K562 (cell line): ENCODE measurements around the gene MTPN. TPM values are rescaled to one million over a fixed set of nuclear protein-coding genes. Genes with fewer than 3 reads are reported as not detected.

Experiments used
- C11orf30 ChIP-seq: fragments of 450-650 bp; IDR thresholded peaks from 2 replicates; pipeline ENCODE4 v1.6.1; 2016; ENCODE audit warnings: low read depth, mild to moderate bottlenecking
- KDM5B ChIP-seq: fragments of 200-600 bp; sonication (generic); IDR thresholded peaks from 2 replicates; pipeline ENCODE4 v1.6.1; 2012; ENCODE audit warnings: low read depth, mild to moderate bottlenecking, moderate library complexity, low read length, control low read depth, inconsistent platforms; ENCODE audit not compliant: insufficient replicate concordance
- MAZ ChIP-seq, 2 experiments: fragments of 450-650 bp in 1 of 2; sonication (generic) in 1 of 2; formaldehyde crosslinking; IDR thresholded peaks in 1 of 2; conservative IDR thresholded peaks in 1 of 2; 2 replicates each; pipeline versions ENCODE4 v1.4.0 to v1.5.0; 2020; ENCODE audit warnings: mild to moderate bottlenecking in 1 of 2, missing genetic modification reagents in 1 of 2
- PYGO2 ChIP-seq: fragments of 450-650 bp; IDR thresholded peaks from 2 replicates; pipeline ENCODE4 v1.6.1; 2016; ENCODE audit warnings: mild to moderate bottlenecking, missing genetic modification characterization, moderate library complexity, missing compliant biosample characterization
- RB1 ChIP-seq: fragments of 450-650 bp; IDR thresholded peaks from 2 replicates; pipeline ENCODE4 v1.6.1; 2017; ENCODE audit warnings: low read depth, mild to moderate bottlenecking
- SMAD1 ChIP-seq: fragments of 150-350 bp; IDR thresholded peaks from 2 replicates; pipeline ENCODE4 v1.6.1; 2014; ENCODE audit warnings: low read length, low read depth; ENCODE audit not compliant: partially characterized antibody
- SMARCA4 ChIP-seq: fragments of 450-650 bp; IDR thresholded peaks from 2 replicates; pipeline ENCODE4 v1.6.1; 2016
- TBP ChIP-seq: optimal IDR thresholded peaks from 2 replicates; pipeline ENCODE3; 2011; ENCODE audit warnings: low read depth, low read length, improper control_type of control experiment
- polyA plus RNA-seq, 8 experiments: library from polyadenylated mRNA; depleted of rRNA in 4 of 8; stranded (reverse) in 5 of 8; unstranded in 3 of 8; fragments of >200 nt; fragmentation: Nextera tagmentation in 2 of 8; fragmentation: Illumina TruSeq in 1 of 8; extraction: Ambion mirVana in 2 of 8; extraction: Trizol in 1 of 8; gene quantifications; 2 replicates each; pipeline versions ENCODE4 v1.2.1 to v1.2.3, GENCODE V29; 2011 to 2014; ENCODE audit warnings: inconsistent platforms in 1 of 8, missing spikeins in 1 of 8
- total RNA-seq, 7 experiments: library from RNA; depleted of rRNA in 6 of 7; stranded (reverse); fragments of >200 nt in 6 of 7; fragmentation: Illumina TruSeq in 2 of 7; extraction: Trizol in 2 of 7; gene quantifications; 2 replicates each; pipeline versions ENCODE4 v1.2.1 to v1.2.3, GENCODE V29; 2011 to 2021; ENCODE audit warnings: low replicate concordance in 1 of 7
- TF ChIP-seq, protein P1 (sequence below), 2 experiments: fragments of 450-650 bp in 1 of 2; sonication (generic) in 1 of 2; formaldehyde crosslinking in 1 of 2; IDR thresholded peaks; 2 replicates each; pipeline versions ENCODE4 v1.7.1 to v1.9.0; 2016 to 2022; ENCODE audit warnings: inconsistent platforms in 1 of 2, mild to moderate bottlenecking in 1 of 2, missing genetic modification reagents in 1 of 2
- TF ChIP-seq, protein P2 (sequence below): fragments of 450-650 bp; IDR thresholded peaks from 2 replicates; pipeline ENCODE4 v1.6.1; 2017; ENCODE audit warnings: mild to moderate bottlenecking, moderate library complexity
- TF ChIP-seq, protein P3 (sequence below): fragments of 450-650 bp; IDR thresholded peaks from 2 replicates; pipeline ENCODE4 v1.6.1; 2017; ENCODE audit warnings: antibody characterized with exemption, mild to moderate bottlenecking

The MTPN gene
- total and polyA plus RNA-seq, 9 of the 15 experiments (the other 6 are each of a cell fraction or from before 2014, with no cell fraction given), result 68.5 to 261 (median 156) TPM

DNA sequence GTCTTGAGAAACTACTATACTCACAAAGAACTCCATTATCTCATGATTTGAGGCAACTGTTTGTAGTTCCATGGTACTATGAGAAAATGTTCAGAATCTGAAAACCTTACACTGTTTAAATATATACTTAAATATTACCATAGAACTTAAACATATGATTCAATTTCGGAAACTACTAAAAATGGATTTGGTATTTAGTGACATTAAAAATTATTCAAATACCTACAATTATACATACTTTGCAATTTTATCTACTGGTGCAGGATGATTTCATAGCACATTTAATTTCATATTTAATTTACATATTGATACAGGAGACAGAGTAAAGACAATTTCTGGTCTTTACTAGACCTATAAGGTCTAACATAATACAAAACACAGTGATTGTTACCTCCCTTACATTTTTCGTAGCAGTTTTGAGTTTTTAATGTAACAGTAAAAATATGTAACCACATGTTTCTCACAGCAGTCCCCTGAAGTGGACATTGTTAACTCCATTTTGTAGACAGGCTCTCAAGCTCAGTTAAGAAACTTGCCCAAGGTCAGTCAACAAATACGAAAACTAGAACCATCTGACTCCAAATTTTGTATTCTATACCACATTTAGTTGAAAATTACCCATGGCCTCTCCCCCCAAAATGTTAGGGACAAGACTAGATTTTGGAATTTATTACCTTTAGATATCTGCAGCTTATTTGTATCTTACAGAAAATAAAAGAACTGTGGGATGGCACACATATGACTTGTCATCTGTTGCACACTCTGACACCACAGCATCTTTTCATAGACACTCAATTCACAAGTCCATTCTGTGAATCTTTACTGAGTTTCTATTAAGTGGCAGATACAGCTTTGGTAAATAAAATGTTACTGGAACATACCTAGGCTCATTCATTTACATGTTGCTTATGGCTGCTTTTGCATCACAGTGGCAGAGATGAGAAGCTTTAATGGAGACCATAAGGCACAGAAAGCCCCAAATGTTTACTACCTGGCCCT is 36.8 kb downstream of the MTPN start (continued):
- TF ChIP-seq, protein P1, sequence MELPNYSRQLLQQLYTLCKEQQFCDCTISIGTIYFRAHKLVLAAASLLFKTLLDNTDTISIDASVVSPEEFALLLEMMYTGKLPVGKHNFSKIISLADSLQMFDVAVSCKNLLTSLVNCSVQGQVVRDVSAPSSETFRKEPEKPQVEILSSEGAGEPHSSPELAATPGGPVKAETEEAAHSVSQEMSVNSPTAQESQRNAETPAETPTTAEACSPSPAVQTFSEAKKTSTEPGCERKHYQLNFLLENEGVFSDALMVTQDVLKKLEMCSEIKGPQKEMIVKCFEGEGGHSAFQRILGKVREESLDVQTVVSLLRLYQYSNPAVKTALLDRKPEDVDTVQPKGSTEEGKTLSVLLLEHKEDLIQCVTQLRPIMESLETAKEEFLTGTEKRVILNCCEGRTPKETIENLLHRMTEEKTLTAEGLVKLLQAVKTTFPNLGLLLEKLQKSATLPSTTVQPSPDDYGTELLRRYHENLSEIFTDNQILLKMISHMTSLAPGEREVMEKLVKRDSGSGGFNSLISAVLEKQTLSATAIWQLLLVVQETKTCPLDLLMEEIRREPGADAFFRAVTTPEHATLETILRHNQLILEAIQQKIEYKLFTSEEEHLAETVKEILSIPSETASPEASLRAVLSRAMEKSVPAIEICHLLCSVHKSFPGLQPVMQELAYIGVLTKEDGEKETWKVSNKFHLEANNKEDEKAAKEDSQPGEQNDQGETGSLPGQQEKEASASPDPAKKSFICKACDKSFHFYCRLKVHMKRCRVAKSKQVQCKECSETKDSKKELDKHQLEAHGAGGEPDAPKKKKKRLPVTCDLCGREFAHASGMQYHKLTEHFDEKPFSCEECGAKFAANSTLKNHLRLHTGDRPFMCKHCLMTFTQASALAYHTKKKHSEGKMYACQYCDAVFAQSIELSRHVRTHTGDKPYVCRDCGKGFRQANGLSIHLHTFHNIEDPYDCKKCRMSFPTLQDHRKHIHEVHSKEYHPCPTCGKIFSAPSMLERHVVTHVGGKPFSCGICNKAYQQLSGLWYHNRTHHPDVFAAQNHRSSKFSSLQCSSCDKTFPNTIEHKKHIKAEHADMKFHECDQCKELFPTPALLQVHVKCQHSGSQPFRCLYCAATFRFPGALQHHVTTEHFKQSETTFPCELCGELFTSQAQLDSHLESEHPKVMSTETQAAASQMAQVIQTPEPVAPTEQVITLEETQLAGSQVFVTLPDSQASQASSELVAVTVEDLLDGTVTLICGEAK (IDR thresholded peaks at IDR 0.05), result no peak
- TF ChIP-seq, protein P1 (CRISPR knock-in tag; IDR thresholded peaks at IDR 0.05), result no peak
- TF ChIP-seq TBP (no peak), SMARCA4 (no peak), RB1 (no peak), SMAD1 (no peak), KDM5B (no peak), C11orf30 (peak; percentile 60; the same call in 1 of the 2 replicates), PYGO2 (tag) (no peak), MAZ (CRISPR knock-in tag; conservative IDR thresholded peaks at IDR 0.05 in 1 of 2, IDR thresholded peaks at IDR 0.05 in 1 of 2) (peak in 1 of 2 experiments; percentile 45; a peak in 1 of 4 replicates)
- TF ChIP-seq, protein P2, sequence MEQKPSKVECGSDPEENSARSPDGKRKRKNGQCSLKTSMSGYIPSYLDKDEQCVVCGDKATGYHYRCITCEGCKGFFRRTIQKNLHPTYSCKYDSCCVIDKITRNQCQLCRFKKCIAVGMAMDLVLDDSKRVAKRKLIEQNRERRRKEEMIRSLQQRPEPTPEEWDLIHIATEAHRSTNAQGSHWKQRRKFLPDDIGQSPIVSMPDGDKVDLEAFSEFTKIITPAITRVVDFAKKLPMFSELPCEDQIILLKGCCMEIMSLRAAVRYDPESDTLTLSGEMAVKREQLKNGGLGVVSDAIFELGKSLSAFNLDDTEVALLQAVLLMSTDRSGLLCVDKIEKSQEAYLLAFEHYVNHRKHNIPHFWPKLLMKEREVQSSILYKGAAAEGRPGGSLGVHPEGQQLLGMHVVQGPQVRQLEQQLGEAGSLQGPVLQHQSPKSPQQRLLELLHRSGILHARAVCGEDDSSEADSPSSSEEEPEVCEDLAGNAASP, result no peak
- TF ChIP-seq, protein P3, sequence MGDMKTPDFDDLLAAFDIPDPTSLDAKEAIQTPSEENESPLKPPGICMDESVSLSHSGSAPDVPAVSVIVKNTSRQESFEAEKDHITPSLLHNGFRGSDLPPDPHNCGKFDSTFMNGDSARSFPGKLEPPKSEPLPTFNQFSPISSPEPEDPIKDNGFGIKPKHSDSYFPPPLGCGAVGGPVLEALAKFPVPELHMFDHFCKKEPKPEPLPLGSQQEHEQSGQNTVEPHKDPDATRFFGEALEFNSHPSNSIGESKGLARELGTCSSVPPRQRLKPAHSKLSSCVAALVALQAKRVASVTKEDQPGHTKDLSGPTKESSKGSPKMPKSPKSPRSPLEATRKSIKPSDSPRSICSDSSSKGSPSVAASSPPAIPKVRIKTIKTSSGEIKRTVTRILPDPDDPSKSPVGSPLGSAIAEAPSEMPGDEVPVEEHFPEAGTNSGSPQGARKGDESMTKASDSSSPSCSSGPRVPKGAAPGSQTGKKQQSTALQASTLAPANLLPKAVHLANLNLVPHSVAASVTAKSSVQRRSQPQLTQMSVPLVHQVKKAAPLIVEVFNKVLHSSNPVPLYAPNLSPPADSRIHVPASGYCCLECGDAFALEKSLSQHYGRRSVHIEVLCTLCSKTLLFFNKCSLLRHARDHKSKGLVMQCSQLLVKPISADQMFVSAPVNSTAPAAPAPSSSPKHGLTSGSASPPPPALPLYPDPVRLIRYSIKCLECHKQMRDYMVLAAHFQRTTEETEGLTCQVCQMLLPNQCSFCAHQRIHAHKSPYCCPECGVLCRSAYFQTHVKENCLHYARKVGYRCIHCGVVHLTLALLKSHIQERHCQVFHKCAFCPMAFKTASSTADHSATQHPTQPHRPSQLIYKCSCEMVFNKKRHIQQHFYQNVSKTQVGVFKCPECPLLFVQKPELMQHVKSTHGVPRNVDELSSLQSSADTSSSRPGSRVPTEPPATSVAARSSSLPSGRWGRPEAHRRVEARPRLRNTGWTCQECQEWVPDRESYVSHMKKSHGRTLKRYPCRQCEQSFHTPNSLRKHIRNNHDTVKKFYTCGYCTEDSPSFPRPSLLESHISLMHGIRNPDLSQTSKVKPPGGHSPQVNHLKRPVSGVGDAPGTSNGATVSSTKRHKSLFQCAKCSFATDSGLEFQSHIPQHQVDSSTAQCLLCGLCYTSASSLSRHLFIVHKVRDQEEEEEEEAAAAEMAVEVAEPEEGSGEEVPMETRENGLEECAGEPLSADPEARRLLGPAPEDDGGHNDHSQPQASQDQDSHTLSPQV, result peak; percentile 99
